ENCODE data around the gene TP53INP2.
"Not testable (repeated sequence)": the region's sequence is repeated elsewhere in the genome, so short reads cannot be mapped to it uniquely, and the experiment has no call there.

TP53INP2 gene

DNA sequence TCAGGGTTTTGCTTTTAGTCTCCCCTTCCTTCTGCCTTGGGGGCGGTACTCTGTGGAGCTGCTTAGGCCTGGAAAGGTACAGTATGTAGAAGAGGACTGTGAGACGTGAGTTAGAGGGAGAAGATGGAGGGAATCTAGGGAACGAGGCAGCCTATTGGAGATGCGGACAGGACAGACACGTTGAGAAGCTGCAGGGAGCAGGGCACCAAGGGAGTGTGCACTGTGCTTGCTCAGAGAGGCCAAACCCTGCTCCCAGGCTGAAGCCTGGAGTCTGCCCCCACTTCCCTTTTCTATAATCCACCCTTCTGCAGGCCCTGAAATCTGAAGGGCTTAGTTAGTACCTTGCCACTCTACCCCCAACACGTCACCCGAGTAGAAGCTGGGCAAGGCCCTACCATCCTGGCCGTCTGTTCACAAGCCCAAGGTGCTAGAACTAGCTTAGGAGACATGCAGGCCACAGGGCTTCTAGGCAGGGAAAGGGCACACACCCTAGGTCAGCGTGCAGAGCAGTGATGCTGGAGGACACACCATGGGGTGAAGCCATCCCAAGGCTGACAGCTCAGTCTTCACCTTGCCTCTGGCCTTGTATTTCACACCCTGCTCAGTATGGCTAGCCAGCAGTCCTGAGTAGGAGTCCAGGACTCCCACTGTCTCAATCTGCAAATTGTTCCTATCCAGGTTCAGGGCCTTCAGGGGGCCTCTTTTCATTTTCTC lies 6.9 kb downstream of the TP53INP2 start:
- H3K4me3 ChIP-seq (ENCODE audit: low read depth, low read length): no peak overlapping the region

GRCh38 chr20:34711813-34712430 lies 7.8 kb downstream of the TP53INP2 start:
- H3K4me3 ChIP-seq (ENCODE audit: low read depth, low read length): no peak overlapping the region
- TF ChIP-seq, protein P1, sequence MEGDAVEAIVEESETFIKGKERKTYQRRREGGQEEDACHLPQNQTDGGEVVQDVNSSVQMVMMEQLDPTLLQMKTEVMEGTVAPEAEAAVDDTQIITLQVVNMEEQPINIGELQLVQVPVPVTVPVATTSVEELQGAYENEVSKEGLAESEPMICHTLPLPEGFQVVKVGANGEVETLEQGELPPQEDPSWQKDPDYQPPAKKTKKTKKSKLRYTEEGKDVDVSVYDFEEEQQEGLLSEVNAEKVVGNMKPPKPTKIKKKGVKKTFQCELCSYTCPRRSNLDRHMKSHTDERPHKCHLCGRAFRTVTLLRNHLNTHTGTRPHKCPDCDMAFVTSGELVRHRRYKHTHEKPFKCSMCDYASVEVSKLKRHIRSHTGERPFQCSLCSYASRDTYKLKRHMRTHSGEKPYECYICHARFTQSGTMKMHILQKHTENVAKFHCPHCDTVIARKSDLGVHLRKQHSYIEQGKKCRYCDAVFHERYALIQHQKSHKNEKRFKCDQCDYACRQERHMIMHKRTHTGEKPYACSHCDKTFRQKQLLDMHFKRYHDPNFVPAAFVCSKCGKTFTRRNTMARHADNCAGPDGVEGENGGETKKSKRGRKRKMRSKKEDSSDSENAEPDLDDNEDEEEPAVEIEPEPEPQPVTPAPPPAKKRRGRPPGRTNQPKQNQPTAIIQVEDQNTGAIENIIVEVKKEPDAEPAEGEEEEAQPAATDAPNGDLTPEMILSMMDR (IDR thresholded peaks at IDR 0.05; ENCODE audit: borderline replicate concordance, insufficient read depth, low read depth, low read length): no peak

More for the DNA sequence above, 6.9 kb downstream of the TP53INP2 start:
- TF ChIP-seq, protein P1 (IDR thresholded peaks at IDR 0.05; ENCODE audit: borderline replicate concordance, insufficient read depth, low read depth, low read length): no peak

- H3K4me3 ChIP-seq (ENCODE audit: low read depth, low read length): no peak overlapping the region
- TF ChIP-seq, protein P1 (IDR thresholded peaks at IDR 0.05; ENCODE audit: borderline replicate concordance, insufficient read depth, low read depth, low read length): no peak
Measured at GRCh38 chr20:34712525-34713192, 8.5 kb downstream of the TP53INP2 start.

DNA sequence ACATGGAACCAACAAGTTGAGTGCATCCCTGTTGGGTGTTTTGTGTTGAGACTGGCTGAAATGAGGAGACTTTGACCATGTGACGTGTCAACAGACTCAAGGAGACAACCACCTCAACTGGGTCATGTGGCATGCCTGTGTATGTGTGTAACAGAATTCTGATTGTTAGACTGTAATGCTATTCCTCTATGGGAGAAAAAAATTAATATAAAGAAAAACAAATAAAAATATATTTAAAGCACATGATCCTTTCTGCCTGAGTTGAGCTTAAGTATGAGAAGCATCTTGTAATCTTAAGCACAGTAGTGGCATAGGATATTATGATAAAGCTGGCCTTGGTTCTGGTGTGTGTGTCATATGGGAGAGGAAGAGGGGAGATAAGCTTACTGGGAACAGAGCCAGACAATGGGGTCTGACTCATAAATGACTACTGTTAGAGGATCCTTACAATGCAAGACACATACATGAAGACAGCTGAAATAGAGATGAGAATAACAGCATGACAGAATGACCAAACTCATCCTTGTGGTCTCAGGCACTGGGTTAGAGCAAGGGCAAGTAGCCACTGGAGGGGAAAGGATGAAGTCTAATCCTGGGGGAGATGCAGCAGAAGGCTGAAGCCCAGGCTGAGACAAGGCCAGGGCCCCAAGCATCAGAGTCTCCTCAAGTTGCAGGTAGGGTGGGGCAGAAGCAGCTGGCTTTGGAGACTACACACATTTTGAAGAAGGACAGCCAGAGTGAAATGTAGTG lies 9.2 kb downstream of the TP53INP2 start:
- TF ChIP-seq, protein P1 (IDR thresholded peaks at IDR 0.05; ENCODE audit: borderline replicate concordance, insufficient read depth, low read depth, low read length): no peak
- H3K4me3 ChIP-seq (ENCODE audit: low read depth, low read length): no peak overlapping the region

GRCh38 chr20:34713944-34714515 lies 9.9 kb downstream of the TP53INP2 start:
- not testable (repeated sequence) for H3K4me3 ChIP-seq (ENCODE audit: low read depth, low read length)

- H3K4me3 ChIP-seq (ENCODE audit: low read depth, low read length): no peak overlapping the region
- TF ChIP-seq, protein P1 (IDR thresholded peaks at IDR 0.05; ENCODE audit: borderline replicate concordance, insufficient read depth, low read depth, low read length): no peak
Measured at GRCh38 chr20:34715384-34715783, 11.2 kb downstream of the TP53INP2 start.

DNA sequence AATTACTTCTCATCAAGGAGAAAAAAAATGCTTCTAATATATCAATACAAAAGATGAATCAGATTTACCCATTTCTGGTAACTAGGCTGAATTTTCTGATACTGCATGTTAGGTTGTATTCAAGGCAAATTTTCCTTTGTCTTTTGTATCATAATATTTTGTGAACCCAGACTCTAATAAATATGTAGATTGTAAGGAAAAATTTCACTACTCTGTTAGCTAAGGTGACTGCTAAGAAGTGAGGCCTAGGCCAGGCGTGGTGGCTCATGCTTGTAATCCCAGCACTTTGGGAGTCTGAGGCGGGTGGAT lies 12.7 kb downstream of the TP53INP2 start:
- TF ChIP-seq, protein P1 (IDR thresholded peaks at IDR 0.05; ENCODE audit: borderline replicate concordance, insufficient read depth, low read depth, low read length): no peak
- H3K4me3 ChIP-seq (ENCODE audit: low read depth, low read length): no peak overlapping the region
